ENCODE data around the gene RBP3.

RBP3 gene

DNA sequence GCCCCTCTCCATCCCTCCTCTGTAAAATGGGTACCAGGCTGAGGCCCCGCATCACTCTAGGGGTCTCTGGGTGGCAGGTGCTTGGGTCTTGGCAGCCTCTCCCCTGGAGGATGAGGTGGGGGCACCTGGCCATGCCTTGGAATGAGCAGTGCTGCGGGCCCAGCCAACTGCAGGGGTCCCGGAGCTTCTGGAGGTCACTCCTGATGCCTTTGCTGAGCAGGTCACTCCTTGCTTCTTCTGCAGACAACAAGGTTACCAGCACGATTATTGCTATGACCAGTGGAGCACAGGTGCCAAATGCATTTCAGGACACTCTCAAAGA lies 58.3 kb downstream of the RBP3 start:
- DNase-seq (ENCODE audit: insufficient read length, low spot score) (no peak), FAIRE-seq (no peak)
- TF ChIP-seq, protein P1, sequence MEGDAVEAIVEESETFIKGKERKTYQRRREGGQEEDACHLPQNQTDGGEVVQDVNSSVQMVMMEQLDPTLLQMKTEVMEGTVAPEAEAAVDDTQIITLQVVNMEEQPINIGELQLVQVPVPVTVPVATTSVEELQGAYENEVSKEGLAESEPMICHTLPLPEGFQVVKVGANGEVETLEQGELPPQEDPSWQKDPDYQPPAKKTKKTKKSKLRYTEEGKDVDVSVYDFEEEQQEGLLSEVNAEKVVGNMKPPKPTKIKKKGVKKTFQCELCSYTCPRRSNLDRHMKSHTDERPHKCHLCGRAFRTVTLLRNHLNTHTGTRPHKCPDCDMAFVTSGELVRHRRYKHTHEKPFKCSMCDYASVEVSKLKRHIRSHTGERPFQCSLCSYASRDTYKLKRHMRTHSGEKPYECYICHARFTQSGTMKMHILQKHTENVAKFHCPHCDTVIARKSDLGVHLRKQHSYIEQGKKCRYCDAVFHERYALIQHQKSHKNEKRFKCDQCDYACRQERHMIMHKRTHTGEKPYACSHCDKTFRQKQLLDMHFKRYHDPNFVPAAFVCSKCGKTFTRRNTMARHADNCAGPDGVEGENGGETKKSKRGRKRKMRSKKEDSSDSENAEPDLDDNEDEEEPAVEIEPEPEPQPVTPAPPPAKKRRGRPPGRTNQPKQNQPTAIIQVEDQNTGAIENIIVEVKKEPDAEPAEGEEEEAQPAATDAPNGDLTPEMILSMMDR (IDR thresholded peaks at IDR 0.05; ENCODE audit: insufficient read depth, missing control alignments), result no peak

DNA sequence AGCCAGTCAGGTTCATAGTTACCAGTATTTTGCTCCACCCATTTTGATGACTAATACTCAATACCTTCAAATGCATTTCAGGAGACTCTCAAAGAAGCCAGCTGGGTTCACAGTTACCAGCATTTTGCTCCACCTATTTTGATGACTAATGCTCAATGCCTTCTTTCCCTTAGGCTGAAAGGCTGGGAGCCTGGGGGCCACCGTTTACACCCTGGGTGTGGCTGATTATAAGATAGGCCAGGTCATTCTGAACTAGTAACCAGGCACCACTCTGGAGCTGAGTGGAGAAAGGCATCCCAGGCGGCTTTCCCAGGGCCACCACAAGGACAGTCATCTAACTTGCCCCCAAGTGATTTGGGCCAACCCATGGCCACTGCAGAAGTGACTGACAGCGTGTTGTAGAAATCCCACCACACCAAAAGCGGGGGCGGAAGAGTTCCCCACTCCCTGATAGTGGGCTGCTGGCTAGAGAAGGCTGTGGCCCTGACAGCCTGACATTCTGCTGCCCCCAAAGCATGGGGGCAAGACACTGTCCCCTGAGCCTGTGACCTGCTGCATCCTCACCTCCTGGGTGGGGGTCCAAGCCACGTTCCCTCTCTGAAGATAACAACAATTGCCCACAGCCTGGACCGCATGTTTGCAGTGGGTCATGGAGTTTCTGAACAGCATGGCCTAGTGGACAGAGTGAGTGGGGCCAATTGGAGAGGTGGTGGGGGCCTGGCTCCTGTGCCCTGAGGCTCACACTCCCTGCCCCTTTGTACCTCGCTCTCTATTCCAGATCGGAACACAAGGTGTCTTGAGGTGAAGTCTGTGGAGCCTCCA lies 58.9 kb downstream of the RBP3 start:
- no peak for DNase-seq (ENCODE audit: insufficient read length, low spot score)
- TF ChIP-seq, protein P1 (IDR thresholded peaks at IDR 0.05; ENCODE audit: insufficient read depth, missing control alignments), result no peak

More for the DNA sequence above, 58.9 kb downstream of the RBP3 start:
- FAIRE-seq, result no peak
